A549 (cell line): ENCODE data around the gene GRAMD1A.

ENCODE experiments used
- POLR2A ChIP-seq: IDR thresholded peaks from 2 replicates; pipeline ENCODE4 v1.6.1; 2012; ENCODE audit warnings: mild to moderate bottlenecking, low read length
- TF ChIP-seq, protein P1 (sequence below): fragments of >200 bp; sonication (Bioruptor Twin); formaldehyde crosslinking; IDR thresholded peaks from 3 replicates; pipeline ENCODE4 v1.5.1; 2016

DNA sequence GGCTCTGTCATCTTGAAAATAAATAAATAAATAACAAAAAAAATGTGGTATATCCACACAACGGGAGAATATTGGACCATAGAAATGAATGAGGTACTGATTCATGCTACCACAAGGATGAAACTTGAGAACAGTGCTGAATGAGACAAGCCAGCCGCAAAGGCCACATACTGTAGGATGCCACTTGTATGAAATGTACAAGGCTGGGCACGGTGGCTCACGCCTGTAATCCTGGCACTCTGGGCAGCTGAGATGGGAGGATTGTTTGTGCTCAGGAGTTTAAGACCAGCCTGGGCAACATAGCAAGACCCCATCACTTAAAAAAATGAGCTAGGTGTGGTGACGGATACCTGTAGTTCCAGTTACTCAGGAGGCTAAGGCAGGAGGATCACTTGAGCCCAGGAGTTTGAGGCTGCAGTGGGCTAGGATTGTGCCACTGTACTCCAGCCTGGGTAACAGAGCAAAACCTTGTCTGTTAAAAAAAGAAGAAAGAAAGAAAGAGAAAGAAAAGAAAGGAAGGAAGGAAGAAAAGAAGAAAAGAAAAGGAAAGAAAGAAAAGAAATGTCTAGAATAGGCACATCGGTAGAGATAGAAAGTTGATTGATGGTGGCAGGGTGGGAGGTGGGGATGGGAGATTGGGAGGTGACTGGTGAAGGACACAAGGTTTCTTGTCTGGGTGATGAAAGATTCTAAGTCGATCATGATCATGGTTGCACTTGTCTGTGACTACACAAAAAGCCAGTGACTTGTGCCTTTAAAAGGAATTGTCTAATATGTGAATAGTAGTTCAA lies 61.7 kb downstream of the GRAMD1A start:
- no peak for TF ChIP-seq POLR2A
- TF ChIP-seq, protein P1, sequence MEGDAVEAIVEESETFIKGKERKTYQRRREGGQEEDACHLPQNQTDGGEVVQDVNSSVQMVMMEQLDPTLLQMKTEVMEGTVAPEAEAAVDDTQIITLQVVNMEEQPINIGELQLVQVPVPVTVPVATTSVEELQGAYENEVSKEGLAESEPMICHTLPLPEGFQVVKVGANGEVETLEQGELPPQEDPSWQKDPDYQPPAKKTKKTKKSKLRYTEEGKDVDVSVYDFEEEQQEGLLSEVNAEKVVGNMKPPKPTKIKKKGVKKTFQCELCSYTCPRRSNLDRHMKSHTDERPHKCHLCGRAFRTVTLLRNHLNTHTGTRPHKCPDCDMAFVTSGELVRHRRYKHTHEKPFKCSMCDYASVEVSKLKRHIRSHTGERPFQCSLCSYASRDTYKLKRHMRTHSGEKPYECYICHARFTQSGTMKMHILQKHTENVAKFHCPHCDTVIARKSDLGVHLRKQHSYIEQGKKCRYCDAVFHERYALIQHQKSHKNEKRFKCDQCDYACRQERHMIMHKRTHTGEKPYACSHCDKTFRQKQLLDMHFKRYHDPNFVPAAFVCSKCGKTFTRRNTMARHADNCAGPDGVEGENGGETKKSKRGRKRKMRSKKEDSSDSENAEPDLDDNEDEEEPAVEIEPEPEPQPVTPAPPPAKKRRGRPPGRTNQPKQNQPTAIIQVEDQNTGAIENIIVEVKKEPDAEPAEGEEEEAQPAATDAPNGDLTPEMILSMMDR: no peak
